Osteocyte (in vitro differentiated cells): ENCODE results near the gene CCSER1. TPM values are rescaled to one million over a fixed set of nuclear protein-coding genes. Genes with fewer than 3 reads are reported as not detected.

ENCODE experiments used
- DNase-seq: peaks from one replicate; pipeline ENCODE4 v3.0.0; 2021; ENCODE audit warnings: mixed read lengths; ENCODE audit not compliant: unreplicated experiment; ENCODE audit errors: extremely low spot score
- H3K27ac Mint-ChIP-seq: one replicate; pipeline ENCODE4 v1.8.0; 2021; ENCODE audit warnings: mild to moderate bottlenecking, mixed read lengths; ENCODE audit not compliant: unreplicated experiment
- H3K27me3 Mint-ChIP-seq: one replicate; pipeline ENCODE4 v1.8.0; 2021; ENCODE audit warnings: mixed read lengths; ENCODE audit not compliant: unreplicated experiment
- H3K36me3 Mint-ChIP-seq: one replicate; pipeline ENCODE4 v1.8.0; 2021; ENCODE audit warnings: mixed read lengths; ENCODE audit not compliant: unreplicated experiment
- H3K4me1 Mint-ChIP-seq: one replicate; pipeline ENCODE4 v1.8.0; 2021; ENCODE audit warnings: mixed read lengths; ENCODE audit not compliant: unreplicated experiment
- H3K4me3 Mint-ChIP-seq: one replicate; pipeline ENCODE4 v1.8.0; 2021; ENCODE audit warnings: mild to moderate bottlenecking, moderate library complexity, mixed read lengths; ENCODE audit not compliant: unreplicated experiment
- H3K9me3 Mint-ChIP-seq: one replicate; pipeline ENCODE4 v1.8.0; 2021; ENCODE audit warnings: mixed read lengths; ENCODE audit not compliant: unreplicated experiment
- total RNA-seq: library from RNA; stranded (reverse); gene quantifications from 2 replicates; pipeline ENCODE4 v1.2.1, GENCODE V29; 2021
- TF ChIP-seq, protein P1 (sequence below): fragments of 200-600 bp; sonication (generic); IDR thresholded peaks from 2 replicates; pipeline ENCODE4 v1.5.0; 2021; ENCODE audit warnings: antibody characterized with exemption, mild to moderate bottlenecking, moderate library complexity

The CCSER1 gene
- total RNA-seq, 1 donor from 2014 or later: not detected

- no peaks in the 10 kb centered on the region for H3K36me3 Mint-ChIP-seq
- no peaks in the 10 kb centered on the region for H3K9me3 Mint-ChIP-seq
- no peak overlapping the region for H3K27ac Mint-ChIP-seq
- H3K4me3 Mint-ChIP-seq: no peak overlapping the region
- no peaks in the 10 kb centered on the region for H3K4me1 Mint-ChIP-seq
- no peak for DNase-seq
- peaks cover 5% of the 10 kb centered on the region for H3K27me3 Mint-ChIP-seq
- TF ChIP-seq, protein P1, sequence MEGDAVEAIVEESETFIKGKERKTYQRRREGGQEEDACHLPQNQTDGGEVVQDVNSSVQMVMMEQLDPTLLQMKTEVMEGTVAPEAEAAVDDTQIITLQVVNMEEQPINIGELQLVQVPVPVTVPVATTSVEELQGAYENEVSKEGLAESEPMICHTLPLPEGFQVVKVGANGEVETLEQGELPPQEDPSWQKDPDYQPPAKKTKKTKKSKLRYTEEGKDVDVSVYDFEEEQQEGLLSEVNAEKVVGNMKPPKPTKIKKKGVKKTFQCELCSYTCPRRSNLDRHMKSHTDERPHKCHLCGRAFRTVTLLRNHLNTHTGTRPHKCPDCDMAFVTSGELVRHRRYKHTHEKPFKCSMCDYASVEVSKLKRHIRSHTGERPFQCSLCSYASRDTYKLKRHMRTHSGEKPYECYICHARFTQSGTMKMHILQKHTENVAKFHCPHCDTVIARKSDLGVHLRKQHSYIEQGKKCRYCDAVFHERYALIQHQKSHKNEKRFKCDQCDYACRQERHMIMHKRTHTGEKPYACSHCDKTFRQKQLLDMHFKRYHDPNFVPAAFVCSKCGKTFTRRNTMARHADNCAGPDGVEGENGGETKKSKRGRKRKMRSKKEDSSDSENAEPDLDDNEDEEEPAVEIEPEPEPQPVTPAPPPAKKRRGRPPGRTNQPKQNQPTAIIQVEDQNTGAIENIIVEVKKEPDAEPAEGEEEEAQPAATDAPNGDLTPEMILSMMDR: no peak
These were observed 287.9 kb downstream of the CCSER1 start for GRCh38 chr4:90415116-90415515.

DNA sequence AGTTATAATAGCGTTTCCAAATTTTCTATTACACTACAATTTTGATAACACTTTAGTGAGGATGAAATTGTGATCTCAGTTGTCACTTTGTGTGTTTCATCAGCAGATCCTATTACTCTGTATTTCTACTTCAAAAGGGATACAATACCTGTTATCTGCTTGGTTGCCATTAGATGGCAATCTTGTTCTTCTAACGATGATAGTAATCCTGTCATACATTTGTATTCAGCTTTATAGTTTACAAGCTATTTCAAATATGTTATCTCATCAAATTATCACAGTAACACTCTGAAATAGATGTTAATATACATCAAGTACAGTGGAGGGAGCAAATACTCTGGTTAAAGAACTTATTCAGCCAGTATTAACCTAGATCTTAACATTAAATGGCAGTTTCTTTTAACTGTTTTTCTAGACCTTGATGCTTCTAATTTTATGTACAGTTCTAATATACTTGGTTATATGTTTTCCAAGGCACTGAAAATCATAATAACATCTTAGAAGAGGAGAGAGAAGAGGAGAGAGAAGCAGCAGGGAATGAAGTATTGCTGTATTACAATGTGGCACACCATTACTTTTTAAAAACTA, 292.0 kb downstream of the CCSER1 start:
- TF ChIP-seq, protein P1: peak; percentile 76
- no peaks in the 10 kb centered on the region for H3K36me3 Mint-ChIP-seq
- H3K9me3 Mint-ChIP-seq: no peaks in the 10 kb centered on the region
- no peak for DNase-seq
- H3K4me3 Mint-ChIP-seq: no peak overlapping the region
- no peaks in the 10 kb centered on the region for H3K4me1 Mint-ChIP-seq
- no peak overlapping the region for H3K27ac Mint-ChIP-seq
- H3K27me3 Mint-ChIP-seq: no peaks in the 10 kb centered on the region

- H3K9me3 Mint-ChIP-seq: no peaks in the 10 kb centered on the region
- H3K4me3 Mint-ChIP-seq: no peak overlapping the region
- H3K4me1 Mint-ChIP-seq: no peaks in the 10 kb centered on the region
- TF ChIP-seq, protein P1: no peak
- no peaks in the 10 kb centered on the region for H3K36me3 Mint-ChIP-seq
- no peaks in the 10 kb centered on the region for H3K27me3 Mint-ChIP-seq
- no peak overlapping the region for H3K27ac Mint-ChIP-seq
- no peak for DNase-seq
These were observed 294.0 kb downstream of the CCSER1 start for GRCh38 chr4:90421161-90421560.

DNA sequence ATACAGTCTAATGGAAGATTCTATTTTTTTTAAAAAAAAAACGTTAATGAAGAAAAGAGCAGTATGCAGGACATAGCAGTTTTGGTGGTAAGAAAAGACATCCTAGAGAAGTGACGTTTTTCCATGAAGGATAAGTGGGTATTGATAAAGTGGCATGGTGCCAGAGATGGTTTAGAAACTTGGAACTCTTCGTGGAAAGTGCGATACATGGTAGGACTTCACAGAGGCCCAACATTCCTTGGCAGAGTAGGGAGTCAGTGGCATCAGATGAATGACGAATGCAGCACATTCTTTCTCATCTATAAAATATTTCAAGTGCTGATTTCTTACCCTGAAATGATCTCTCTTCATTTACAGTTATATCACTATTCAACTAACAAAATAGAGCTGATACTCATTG, 298.7 kb downstream of the CCSER1 start:
- no peaks in the 10 kb centered on the region for H3K27me3 Mint-ChIP-seq
- H3K27ac Mint-ChIP-seq: no peak overlapping the region
- H3K9me3 Mint-ChIP-seq: no peaks in the 10 kb centered on the region
- no peak for DNase-seq
- TF ChIP-seq, protein P1: no peak
- no peak overlapping the region for H3K4me3 Mint-ChIP-seq
- H3K4me1 Mint-ChIP-seq: peaks cover 13% of the 10 kb centered on the region
- H3K36me3 Mint-ChIP-seq: no peaks in the 10 kb centered on the region

DNA sequence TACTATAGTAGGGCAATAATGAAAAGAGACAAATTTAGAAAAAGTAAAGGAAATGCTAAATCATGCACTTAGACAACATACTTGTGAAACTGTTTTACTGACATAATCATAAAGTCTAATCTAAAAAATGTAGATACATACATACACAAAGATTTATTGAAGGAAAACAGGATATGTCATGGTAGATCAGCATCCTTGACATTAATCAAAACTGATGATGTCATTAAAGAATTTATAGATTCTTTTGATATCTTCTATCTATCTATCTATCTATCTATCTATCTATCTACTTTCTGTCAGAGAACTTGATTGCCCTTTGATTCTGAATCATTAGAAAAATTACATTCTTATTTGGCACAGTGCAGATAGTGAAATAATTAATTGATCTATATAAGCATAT, 311.3 kb downstream of the CCSER1 start:
- DNase-seq: no peak
- H3K4me1 Mint-ChIP-seq: no peaks in the 10 kb centered on the region
- H3K9me3 Mint-ChIP-seq: no peaks in the 10 kb centered on the region
- H3K4me3 Mint-ChIP-seq: no peak overlapping the region
- no peaks in the 10 kb centered on the region for H3K27me3 Mint-ChIP-seq
- H3K27ac Mint-ChIP-seq: no peak overlapping the region
- no peaks in the 10 kb centered on the region for H3K36me3 Mint-ChIP-seq
- TF ChIP-seq, protein P1: no peak
